GM12864 (cell line): ENCODE measurements around the gene GABRR1.

ENCODE experiments used
- DNase-seq: peaks from one replicate; pipeline ENCODE4 v3.0.0-alpha.2; 2011; ENCODE audit warnings: low read depth
- H3K4me3 ChIP-seq: 2 replicates; pipeline ENCODE4 v1.5.1; 2011; ENCODE audit warnings: mild to moderate bottlenecking, low read depth, low read length, control low read depth
- CTCF ChIP-seq: IDR thresholded peaks from 2 replicates; pipeline ENCODE4 v1.5.1; 2011; ENCODE audit warnings: low read depth, mild to moderate bottlenecking, moderate library complexity, low read length, control low read depth, inconsistent platforms; ENCODE audit errors: missing control alignments

GABRR1 gene

DNA sequence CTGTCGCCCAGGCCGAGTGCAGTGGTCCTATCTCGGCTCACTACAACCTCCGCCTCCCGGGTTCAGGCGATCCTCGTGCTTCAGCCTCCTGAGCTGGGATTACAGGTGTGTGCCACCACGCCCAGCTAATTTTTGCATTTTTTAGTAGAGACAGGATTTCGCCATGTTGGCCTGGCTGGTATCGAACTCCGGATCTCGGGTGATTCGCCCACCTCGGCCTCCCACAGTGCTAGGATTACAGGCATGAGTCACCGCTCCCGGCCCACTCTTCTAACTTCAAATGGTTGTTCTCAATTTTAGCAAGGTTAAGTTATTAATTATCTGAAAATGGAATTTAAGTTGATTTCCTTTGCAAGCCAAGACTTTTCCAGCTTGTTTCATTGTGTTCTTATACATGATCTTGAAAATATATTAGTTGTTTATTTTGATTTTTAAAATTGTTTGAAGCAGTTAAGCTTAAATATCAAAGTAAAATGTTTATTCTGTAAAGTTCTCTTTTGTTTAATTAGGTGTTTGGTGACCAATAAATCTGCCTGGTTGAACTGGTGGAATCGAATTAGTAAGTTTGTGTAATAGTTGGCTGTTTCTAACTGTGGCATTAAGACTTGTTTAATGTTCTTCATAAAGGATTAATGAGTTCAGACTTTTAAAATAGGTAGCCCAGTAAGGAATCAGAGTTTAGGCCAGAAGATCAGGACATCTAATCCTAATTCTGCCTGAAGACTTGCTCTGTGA is 69.0 kb downstream of the GABRR1 start:
- TF ChIP-seq CTCF = no peak
- H3K4me3 ChIP-seq = no peak overlapping the region; the same call in 1 of the 2 replicates
- no peak for DNase-seq

DNA sequence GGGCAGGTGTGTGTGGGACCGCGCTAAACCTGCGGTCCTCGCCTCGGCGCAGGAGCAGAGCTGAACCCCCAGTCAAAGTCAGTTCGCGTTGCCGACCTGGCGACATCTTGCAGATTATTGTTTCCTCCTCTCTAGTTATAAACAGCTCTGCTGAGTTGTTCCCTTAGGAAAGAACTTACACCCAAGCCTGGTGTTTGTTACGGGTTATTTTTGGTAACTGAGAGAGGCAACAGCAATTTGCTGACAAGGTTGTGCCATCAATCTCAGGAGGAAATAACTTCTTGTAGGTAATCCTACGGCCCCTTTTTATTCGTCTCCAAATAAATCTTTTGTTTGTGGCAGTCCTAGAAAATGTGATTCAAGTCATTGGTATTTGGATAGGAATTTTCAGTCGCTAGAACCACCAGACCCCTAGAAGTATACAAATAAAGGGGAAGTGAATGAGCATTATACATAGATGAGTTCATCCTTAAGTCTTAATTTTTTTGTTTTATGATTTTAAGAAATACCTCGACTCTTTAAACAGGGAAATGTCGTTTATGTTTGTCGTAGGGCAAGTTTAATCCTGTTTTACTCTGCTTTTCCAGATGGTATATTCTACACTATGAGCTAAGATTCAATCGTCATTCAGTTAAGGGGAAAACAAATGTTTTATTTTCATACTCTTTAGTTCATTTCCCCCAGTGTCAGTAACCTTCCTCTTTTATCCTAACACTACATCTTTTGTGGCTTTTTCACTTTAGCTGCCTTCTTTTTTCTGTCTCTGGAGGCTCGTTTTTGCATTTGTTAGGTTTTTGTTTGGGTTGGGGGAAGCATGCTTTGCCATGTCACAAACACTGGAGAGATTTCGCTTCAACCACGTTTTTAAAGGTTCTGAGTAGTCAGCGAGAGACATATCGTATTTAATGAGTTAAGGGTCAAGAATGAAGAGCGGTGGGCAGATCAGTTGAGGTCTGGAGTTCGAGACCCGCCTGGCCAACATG is 70.1 kb downstream of the GABRR1 start:
- TF ChIP-seq CTCF = no peak
- H3K4me3 ChIP-seq = peak overlapping the region; percentile 92
- DNase-seq = no peak

GRCh38 chr6:89145956-89146717 is 71.0 kb downstream of the GABRR1 start, which contains the start of gene PM20D2:
Gene PM20D2 (plus strand): TSS chr6:89146055. CDS start chr6:89146145, 90 bp downstream.
- H3K4me3 ChIP-seq = peak within 1 kb of the TSS; percentile 92
- no peak for TF ChIP-seq CTCF

DNA sequence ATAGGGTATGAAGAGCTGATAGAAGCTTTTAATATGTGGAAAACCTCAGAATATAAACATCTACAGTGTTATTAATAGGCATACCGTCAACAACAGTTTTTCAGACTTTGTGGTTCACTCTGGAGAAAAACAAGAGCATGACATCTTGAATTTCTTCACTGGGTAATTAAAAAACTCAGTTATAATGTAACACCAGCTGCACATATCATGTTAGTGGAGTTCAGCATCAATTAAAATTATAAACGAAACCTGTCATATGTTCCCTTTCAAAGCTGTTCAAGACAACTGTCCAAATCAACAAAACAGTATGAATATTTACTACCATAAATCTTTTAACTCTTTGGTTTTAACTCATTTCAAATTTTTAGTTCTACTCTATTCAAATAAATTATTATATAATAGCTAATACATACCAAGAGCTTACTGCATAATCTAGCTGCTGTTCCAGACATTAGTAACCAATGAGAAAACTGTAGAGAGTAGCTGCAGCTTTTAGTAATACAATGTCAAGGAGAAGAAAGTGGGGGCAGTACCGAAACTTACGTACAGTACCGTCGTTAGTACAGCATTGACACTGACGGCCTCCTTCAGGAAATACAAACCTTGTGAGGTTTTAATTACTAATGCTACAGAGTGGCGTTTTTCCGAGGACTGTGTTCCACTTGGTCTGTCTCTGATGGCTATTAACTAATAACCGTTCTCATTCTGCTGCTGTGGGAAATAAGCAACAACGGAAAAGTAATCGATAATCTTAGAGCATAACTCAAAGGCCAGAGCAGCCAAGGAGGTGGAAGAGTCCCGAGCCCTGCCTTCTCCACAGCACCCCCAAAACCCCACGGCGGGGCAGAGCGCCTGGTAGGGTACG is 71.8 kb downstream of the GABRR1 start:
- no peak for TF ChIP-seq CTCF
- peak; percentile 52 for DNase-seq
- H3K4me3 ChIP-seq = peak overlapping the region; percentile 92

More at GRCh38 chr6:89145956-89146717, 71.0 kb downstream of the GABRR1 start, which contains the start of gene PM20D2:
- DNase-seq = no peak

GRCh38 chr6:89144354-89144906 is 72.7 kb downstream of the GABRR1 start:
- no peak overlapping the region for H3K4me3 ChIP-seq
- TF ChIP-seq CTCF = no peak
- DNase-seq = no peak
